ENCODE measurements around the gene TTC39C. TPM values are rescaled to one million over a fixed set of nuclear protein-coding genes. Genes with fewer than 3 reads are reported as not detected.

TTC39C gene
- total RNA-seq, 2 donors from 2014 or later = 31.2 to 40.0 TPM

- Histone ChIP-seq H3K27me3 (replicated peaks; ENCODE audit: insufficient read depth) (no peaks in the 10 kb centered on the region), H3K9me3 (no peaks in the 10 kb centered on the region), H3K4me3 (no peak overlapping the region), H3K4me1 (replicated peaks) (no peaks in the 10 kb centered on the region), H3K27ac (no peak overlapping the region), H3K36me3 (no peaks in the 10 kb centered on the region)
- DNase-seq (ENCODE audit: low spot score) = no peak
- TF ChIP-seq CTCF (IDR thresholded peaks at IDR 0.05) (no peak), POLR2A (IDR thresholded peaks at IDR 0.05) (no peak), POLR2AphosphoS5 (IDR thresholded peaks at IDR 0.05) (no peak)
- intact Hi-C loops (cut with DNase I) = no loop called here
- 61% methylated on average over 4 of the region's 4 CpGs for WGBS
Measured at GRCh38 chr18:24089076-24089475, 74.5 kb downstream of the TTC39C start.

DNA sequence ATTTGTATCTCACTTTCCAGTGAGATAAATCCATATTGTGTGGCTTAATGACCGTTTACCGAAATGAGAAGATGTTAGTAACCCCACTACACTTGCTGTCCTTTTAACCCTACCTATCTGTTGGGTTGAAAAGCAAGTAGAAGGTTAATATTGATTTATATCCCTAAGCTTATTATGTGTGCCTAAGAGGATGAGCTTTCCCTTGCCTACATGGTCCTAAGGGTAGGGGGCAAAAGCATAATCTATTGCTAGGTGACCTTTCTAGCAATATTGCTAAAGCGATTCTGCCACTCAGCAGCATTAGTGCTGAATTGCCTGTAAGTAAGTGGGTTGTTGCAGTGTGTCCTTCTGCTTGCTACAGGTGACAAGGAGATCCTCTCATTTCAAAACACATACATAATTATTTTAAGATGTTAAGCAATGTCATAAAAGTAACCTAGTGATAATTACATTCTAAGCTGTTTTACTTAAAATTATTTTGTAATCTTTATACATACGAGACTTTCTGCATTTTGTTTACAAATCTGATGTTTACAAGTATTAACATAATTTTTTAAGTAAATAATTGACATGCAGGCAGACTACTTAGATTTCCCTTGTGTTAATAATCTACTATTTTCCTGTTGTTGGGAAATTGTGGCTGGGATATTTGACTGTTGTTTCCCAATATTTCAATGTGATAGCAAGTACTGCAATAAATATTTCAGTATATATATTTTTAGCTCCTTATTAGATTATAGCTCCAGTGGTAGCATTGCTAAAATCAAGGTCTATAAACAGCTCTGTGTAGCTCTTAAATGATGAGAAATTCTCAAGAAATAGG lies 75.2 kb downstream of the TTC39C start:
- Histone ChIP-seq H3K36me3 (no peaks in the 10 kb centered on the region), H3K4me1 (replicated peaks) (no peaks in the 10 kb centered on the region), H3K9me3 (no peaks in the 10 kb centered on the region), H3K27ac (no peak overlapping the region), H3K27me3 (replicated peaks; ENCODE audit: insufficient read depth) (no peaks in the 10 kb centered on the region), H3K4me3 (no peak overlapping the region)
- WGBS = 81% methylated on average over 4 of the region's 4 CpGs
- no peak for TF ChIP-seq POLR2A (IDR thresholded peaks at IDR 0.05)
- no peak for TF ChIP-seq CTCF (IDR thresholded peaks at IDR 0.05)
- no peak for TF ChIP-seq POLR2AphosphoS5 (IDR thresholded peaks at IDR 0.05)
- intact Hi-C loops (cut with DNase I) = no loop called here
- DNase-seq (ENCODE audit: low spot score) = no peak

DNA sequence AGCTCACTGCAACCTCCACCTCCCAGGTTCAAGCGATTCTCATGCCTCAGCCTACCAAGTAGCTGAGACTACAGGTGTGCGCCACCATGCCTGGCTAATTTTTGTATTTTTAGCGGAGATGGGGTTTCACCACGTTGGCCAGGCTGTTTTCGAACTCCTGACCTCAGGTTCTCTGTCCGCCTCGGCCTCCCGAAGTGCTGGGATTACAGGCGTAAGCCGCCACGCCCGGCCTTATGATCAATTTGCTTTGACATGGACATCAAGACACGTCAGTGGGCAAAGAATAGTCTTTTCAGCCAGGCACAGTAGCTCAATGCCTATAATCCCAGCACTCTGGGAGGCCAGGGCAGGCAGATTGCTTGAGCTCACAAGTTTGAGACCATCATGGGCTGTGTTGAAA lies 76.3 kb downstream of the TTC39C start:
- Histone ChIP-seq H3K4me1 (replicated peaks) (no peaks in the 10 kb centered on the region), H3K27ac (no peak overlapping the region), H3K27me3 (replicated peaks; ENCODE audit: insufficient read depth) (no peaks in the 10 kb centered on the region), H3K4me3 (no peak overlapping the region), H3K36me3 (no peaks in the 10 kb centered on the region), H3K9me3 (no peaks in the 10 kb centered on the region)
- TF ChIP-seq CTCF (IDR thresholded peaks at IDR 0.05) = no peak
- TF ChIP-seq POLR2A (IDR thresholded peaks at IDR 0.05) = no peak
- no peak for TF ChIP-seq POLR2AphosphoS5 (IDR thresholded peaks at IDR 0.05)
- 98% methylated on average over 13 of the region's 13 CpGs for WGBS
- DNase-seq (ENCODE audit: low spot score) = no peak
- intact Hi-C loops (cut with DNase I) = no loop called here

DNA sequence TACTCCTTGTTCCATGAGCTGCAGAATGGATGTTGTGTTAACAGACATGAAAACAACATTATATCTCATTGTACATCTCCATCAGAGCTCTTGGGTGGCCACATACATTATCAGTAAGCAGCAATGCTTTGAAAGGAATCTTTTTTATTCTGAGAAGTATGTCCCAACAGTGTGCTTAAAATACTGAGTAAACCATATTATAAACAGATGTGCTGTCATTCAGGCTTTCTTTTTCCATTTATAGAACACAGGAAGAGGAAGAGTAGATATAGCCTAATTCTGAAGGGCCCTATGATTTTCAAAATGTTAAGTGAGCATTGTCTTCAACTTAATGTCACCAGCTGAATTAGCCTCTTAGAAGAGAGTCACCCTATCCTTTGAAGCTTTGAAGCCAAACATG lies 80.0 kb downstream of the TTC39C start:
- H3K9me3 ChIP-seq = no peaks in the 10 kb centered on the region
- intact Hi-C loops (cut with DNase I) = no loop called here
- H3K4me3 ChIP-seq = no peak overlapping the region
- no peak overlapping the region for H3K27ac ChIP-seq
- H3K27me3 ChIP-seq (replicated peaks; ENCODE audit: insufficient read depth) = no peaks in the 10 kb centered on the region
- TF ChIP-seq CTCF (IDR thresholded peaks at IDR 0.05) = no peak
- no peak for TF ChIP-seq POLR2AphosphoS5 (IDR thresholded peaks at IDR 0.05)
- TF ChIP-seq POLR2A (IDR thresholded peaks at IDR 0.05) = no peak
- H3K4me1 ChIP-seq (replicated peaks) = no peaks in the 10 kb centered on the region
- H3K36me3 ChIP-seq = no peaks in the 10 kb centered on the region
- no peak for DNase-seq (ENCODE audit: low spot score)

- H3K27me3 ChIP-seq (replicated peaks; ENCODE audit: insufficient read depth) = no peaks in the 10 kb centered on the region
- intact Hi-C loops (cut with DNase I) = no loop called here
- TF ChIP-seq POLR2A (IDR thresholded peaks at IDR 0.05) (no peak), CTCF (IDR thresholded peaks at IDR 0.05) (no peak), POLR2AphosphoS5 (IDR thresholded peaks at IDR 0.05) (no peak)
- no peaks in the 10 kb centered on the region for H3K36me3 ChIP-seq
- H3K9me3 ChIP-seq = no peaks in the 10 kb centered on the region
- no peak overlapping the region for H3K4me3 ChIP-seq
- WGBS = 97% methylated on average over 1 of the region's 1 CpG
- no peak for DNase-seq (ENCODE audit: low spot score)
- no peaks in the 10 kb centered on the region for H3K4me1 ChIP-seq (replicated peaks)
- no peak overlapping the region for H3K27ac ChIP-seq
Measured at GRCh38 chr18:24095976-24096375, 81.4 kb downstream of the TTC39C start.
